NCI-H524 (cell line): ENCODE data around the gene SECISBP2.
"Not testable (repeated sequence)": the region's sequence is repeated elsewhere in the genome, so short reads cannot be mapped to it uniquely, and the experiment has no call there.

Experiments used
- DNase-seq, 2 experiments: peaks; one replicate each; lab custom pipeline; 2025; lab: John Stamatoyannopoulos, UW

SECISBP2 gene, protein sequence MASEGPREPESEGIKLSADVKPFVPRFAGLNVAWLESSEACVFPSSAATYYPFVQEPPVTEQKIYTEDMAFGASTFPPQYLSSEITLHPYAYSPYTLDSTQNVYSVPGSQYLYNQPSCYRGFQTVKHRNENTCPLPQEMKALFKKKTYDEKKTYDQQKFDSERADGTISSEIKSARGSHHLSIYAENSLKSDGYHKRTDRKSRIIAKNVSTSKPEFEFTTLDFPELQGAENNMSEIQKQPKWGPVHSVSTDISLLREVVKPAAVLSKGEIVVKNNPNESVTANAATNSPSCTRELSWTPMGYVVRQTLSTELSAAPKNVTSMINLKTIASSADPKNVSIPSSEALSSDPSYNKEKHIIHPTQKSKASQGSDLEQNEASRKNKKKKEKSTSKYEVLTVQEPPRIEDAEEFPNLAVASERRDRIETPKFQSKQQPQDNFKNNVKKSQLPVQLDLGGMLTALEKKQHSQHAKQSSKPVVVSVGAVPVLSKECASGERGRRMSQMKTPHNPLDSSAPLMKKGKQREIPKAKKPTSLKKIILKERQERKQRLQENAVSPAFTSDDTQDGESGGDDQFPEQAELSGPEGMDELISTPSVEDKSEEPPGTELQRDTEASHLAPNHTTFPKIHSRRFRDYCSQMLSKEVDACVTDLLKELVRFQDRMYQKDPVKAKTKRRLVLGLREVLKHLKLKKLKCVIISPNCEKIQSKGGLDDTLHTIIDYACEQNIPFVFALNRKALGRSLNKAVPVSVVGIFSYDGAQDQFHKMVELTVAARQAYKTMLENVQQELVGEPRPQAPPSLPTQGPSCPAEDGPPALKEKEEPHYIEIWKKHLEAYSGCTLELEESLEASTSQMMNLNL

DNA sequence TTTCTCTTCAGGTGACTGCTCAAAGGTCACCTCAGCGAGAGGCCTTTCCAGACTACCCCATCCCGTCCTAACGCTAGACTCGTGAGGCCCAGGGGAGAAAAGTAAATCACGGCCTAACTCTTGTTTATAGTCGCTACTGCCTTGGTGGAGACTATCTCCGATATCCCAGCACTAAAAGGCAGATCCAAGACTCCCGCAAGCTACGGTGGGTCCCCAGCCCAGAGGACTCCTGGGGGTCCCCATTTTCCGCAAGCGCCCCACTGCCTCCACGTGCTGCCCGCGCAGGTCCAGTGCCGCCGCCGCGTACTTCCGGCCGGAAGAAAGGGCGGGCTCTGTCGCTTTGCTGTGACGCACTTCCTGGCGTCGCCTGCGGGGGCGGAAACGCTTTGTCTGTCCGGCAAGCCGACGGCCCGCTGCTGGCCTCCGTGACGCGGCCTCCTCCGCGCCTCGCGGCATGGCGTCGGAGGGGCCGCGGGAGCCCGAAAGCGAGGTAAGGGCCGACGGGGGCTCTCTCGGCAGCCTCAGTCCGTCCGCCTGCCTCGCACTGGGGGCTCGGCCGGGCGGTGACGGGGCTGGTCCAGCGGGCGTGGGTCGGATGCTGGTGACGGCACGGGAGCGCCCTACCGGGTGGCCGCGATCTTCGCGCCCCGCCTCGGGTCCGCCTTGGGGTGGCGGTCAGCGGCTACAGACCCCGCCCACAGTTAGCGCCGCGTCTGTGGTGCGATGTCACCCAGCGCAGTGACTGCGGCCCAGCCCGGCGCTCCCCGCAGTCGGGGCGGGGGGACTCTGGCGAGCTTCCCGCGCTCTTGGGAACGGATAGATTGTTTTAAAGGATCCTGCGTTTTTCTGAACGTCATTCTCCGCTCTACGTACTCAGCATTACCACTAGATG, at the start of gene SECISBP2:
Gene SECISBP2 (plus strand): TSS at position 378 of the 892 bp plus-strand sequence. CDS start 77 bp downstream, at position 455.
- DNase-seq = peak; percentile 55 to 84

DNA sequence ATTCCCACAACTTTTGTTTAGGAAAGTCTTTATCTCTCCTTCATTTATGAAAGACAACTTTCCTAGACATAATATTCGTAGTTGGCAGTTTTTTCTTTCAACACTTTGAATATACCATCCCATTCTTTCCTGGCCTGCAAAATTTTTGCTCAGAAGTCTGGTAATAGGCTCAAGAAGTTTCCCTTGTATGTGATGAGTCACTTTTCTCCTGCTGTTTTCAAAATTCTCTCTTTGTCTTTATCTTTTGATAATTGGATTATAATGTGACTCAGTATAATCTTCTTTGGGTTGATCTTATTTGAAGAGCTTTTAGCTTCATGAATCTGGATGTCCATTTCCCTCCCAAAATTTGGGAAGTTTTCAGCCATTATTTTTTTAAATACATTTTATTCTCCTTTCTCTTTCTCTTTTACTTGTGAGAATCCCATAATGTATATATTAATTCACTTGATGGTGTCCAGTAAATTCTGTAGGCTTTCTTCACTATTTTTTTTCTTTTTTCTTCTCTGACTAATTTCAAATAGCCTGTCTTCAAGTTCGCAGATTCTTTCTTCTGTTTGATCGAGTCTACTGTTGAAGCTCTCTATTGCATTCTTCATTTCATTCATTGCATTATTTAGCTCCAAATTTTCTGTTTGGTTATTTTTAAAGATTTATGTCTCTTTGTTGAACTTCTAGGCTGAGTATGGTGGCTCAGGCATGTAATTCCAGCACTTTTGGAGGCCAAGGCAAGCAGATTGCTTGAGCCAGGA, 44.6 kb upstream of the SECISBP2 start:
- no peak for DNase-seq

DNA sequence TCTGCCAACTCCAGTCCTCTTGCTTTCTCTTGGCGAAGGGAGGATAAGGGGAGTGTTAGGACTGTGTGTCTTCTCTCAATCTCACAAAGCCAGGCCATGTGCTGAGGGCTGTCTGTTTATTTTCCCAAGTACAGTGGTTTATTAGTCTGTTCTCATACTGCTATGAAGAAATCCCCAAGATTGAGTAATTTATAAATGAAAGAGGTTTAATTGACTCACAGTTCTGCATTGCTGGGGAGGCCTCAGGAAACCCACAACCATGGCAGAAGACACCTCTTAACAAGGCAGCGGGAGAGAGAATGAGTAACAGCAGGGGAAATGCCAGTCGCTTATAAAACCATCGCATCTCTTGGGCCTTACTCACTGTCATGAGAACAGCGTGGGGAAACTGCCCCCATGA, 43.5 kb upstream of the SECISBP2 start:
- DNase-seq = no peak

DNA sequence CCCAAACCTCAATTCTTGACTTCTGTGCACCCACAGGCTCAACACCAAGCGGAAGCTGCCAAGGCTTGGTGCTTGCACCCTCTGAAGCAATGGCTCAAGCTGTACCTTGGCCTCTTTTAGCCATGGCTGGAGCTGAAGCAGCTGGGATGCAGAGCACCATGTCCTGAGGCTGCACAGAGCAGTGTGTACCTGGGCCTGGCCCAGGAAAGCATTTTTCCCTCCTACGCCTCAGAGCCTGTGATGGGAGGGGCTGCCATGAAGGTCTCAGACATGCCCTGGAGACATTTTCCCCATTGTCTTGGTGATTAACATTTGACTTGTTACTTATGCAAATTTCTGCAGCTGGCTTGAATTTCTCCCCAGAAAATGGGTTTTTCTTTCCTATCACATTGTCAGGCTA, 42.3 kb upstream of the SECISBP2 start:
- DNase-seq = not testable (repeated sequence)

DNA sequence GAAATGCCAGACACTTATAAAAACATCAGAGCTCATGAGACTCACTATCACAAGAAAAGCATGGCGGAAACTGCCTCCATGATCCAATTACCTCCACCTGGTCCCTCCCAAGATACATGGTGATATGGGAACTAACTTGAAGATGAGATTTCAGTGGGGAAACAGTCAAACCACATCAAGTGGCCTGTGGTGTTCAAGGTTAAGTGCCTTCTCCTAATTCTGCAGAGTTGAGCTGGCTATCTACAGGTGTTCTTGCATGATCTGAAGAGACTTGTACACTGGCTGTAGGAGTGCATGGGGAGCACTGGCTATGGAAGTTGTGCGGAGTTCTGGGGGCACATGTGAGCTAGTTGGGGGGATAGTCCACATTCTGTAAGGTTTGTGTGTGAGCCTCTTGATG, 41.3 kb upstream of the SECISBP2 start:
- no peak for DNase-seq

DNA sequence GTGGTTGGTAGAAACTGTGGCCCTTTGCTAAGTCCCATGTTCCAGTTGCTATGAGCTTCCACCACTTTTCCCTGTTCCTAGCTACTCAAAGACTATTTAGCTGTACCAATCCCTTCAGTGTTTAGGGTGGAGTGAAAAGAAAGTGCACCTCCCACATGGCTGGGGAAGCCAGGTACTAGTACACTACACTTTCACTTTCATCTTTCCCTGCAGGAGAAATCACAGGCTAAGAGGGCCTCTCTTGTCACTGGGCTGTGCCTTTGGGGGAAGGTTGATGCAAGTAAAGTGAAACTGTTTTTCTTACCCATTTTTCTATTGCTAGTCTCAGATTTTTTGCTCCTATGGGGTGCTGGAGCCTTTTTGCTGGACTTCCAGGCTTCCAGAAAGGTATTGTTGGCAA, 40.8 kb upstream of the SECISBP2 start:
- DNase-seq = no peak

DNA sequence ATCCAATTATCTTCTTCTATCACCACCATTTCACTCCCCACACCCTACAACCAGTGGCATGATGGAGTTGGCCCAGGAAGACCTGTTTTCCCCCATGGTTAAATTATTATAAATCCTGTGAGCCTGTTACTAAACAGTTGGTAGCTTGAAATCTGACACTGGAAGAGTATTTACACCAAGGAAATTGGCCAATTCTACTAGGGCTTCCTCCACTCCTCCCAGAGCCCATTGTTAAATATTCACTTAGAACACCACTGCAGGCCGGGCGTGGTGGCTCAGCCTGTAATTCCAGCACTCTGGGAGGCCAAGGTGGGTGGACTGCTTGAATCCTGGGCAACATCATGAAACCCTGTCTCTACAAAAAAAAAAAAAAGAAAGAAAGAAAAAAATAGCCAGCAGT, 39.7 kb upstream of the SECISBP2 start:
- no peak for DNase-seq

DNA sequence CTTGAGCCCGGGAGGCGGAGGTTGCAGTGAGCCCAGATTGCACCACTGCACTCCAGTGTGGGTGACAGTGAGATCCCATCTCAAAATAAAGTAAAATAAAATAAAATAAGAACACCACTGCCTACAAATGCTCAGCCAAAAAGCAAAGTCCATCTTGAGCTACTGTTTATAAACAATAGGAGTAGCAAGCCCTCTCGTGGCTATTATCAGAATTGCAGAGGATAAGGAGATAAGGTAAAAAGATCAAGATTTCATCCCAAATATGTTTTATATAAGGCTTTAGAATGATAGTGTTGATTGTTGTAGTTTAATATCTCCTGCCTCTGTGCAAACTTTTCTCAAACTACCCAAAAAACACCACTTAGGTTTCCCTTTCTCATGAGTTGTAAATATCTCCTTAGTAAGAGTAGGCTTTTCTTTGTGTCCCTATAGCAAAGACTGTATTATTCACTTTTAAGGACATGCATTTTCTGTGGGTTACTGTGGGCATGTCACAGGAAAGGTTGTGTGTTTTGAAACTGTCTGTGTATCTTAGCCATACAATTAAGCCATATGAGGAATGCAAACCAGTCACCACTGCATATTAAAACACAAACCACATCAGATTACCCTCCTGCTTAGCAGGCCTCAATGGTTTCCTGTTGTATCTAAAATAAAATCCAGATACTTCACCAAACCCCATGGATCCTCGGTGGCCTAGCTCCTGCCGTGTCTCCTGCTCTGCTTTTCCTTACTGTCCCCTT, 39.1 kb upstream of the SECISBP2 start:
- DNase-seq = peak in 1 of 2 experiments; percentile 18

DNA sequence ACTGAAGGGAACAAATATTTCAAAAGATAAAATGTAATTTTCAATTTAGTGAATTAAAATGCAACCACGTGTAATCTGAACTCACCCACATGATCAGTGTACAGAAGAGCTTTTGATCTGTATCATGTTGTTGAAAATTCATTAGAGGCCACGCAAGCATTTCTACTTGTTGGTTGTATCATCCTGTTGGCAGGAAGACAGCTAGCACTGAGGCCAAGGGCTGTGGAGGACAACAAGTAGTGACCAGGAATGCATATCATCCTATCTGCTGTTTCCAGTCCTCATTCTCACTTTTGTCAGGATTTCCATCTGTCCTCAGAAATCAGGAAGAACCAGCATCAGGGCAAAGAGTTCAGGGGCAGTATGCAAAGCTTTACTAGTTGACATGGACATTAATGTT, 37.2 kb upstream of the SECISBP2 start:
- no peak for DNase-seq

DNA sequence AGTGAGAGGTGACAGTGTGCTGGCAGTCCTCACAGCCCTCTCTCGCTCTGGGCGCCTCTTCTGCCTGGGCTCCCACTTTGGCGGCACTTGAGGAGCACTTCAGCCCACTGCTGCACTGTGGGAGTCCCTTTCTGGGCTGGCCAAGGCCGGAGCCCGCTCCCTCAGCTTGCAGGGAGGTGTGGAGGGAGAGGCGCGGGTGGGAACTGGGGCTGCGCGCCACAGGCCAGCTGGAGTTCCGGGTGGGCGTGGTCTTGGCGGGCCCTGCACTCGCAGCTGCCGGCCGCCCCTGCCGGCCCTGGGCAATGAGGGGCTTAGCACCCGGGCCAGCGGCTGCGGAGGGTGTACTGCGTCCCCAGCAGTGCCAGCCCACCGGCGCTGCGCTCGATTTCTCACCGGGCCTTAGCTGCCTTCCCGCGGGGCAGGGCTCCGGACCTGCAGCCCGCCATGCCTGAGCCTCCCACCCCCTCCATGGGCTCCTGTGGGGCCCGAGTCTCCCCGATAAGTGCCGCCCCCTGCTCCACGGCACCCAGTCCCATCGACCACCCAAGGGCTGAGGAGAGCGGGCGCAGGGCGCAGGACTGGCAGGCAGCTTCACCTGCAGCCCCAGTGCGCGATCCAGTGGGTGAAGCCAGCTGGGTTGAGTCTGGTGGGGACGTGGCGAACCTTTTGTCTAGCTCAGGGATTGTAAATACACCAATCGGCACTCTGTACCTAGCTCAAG, 35.9 kb upstream of the SECISBP2 start:
- DNase-seq = peak in 1 of 2 experiments; percentile 30

DNA sequence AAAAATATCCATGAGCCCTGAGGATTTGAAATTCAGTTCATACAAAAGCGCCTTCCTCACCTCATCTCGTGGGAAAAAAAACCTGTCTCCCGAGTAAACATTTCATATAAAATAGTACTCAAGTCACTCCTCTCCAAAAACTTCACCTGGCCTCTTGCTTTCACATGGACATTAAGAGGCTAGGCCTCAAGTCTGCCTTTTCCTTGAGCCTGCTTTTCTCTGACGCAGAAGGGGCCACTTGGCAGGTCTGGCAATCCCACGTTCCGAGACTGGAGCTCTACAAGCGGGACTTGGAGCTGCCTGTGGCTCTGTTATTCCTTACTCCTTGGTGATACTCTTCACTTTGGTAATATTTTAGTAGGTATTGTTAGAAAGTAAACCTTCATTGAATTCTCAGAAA, 34.2 kb upstream of the SECISBP2 start:
- DNase-seq = no peak

DNA sequence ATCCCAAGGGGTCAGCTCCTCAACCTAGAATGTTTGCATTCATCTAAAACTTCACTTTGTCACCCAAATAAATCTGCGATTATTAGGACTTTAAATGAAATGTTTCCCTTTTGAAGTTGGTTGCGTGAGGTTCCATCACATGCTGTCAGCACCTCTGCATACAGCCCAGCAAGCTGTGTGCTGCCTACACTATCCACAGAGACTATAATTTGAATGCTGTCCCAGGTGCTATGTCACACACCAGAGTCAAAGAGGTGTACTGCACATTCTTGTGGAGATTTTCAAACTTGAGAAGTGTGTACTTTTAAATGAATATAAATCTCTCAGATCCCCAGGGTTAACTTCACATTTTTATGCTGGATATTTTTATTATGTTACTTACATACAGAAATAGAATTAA, 26.6 kb upstream of the SECISBP2 start:
- no peak for DNase-seq

DNA sequence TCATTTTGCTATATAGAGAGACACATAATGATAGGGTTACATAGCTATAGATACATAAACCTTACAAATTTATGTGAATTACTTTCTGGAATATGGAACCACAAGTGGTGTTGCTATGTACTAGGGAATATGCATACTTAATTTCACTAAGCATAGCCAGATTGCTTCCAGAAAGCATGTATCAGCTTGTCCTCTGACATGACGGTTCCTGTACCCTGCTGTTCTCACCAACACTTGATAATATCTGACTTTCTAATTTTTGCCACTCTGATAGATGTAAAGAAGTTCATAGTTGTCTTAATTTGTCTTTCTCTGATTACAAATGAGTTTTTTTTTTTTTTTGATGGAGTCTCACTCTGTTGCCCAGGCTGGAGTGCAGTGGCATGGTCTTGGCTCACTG, 25.3 kb upstream of the SECISBP2 start:
- no peak for DNase-seq

DNA sequence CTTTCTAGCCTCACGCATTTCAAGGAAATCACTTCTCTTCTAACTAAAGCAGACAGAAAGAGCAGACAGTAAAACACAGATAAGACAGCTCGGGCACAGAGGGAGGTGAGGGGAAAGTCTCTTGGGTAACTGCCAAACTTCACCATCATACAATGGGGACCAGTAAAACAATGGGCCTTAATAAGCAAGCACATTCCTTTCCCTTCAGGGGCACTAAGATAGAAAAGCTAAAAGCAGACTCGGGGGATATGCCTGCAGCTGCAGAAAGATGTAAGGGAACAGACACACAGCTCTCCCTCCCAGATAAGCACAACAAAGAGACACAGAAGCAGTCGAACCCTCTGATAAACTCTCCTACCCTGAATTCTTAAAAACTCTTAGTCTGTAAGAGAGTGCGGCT, 22.9 kb upstream of the SECISBP2 start:
- no peak for DNase-seq

DNA sequence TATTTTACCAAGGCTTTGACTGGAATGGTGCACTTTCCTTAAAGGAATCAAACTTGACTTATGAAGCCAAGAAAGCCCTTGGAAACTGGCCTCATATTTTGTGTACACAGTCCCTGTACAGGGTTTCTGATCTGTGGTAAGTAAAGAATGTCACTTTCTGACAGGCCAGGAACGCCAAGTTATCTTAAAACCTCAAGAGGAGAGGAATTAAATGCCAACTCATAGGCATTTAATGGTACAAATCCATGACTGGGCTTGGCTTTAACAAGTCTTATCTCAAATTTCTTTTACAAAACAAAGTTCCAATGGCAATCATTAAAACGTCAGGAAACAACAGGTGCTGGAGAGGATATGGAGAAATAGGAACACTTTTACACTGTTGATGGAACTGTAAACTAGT, 16.3 kb upstream of the SECISBP2 start:
- not testable (repeated sequence) for DNase-seq

DNA sequence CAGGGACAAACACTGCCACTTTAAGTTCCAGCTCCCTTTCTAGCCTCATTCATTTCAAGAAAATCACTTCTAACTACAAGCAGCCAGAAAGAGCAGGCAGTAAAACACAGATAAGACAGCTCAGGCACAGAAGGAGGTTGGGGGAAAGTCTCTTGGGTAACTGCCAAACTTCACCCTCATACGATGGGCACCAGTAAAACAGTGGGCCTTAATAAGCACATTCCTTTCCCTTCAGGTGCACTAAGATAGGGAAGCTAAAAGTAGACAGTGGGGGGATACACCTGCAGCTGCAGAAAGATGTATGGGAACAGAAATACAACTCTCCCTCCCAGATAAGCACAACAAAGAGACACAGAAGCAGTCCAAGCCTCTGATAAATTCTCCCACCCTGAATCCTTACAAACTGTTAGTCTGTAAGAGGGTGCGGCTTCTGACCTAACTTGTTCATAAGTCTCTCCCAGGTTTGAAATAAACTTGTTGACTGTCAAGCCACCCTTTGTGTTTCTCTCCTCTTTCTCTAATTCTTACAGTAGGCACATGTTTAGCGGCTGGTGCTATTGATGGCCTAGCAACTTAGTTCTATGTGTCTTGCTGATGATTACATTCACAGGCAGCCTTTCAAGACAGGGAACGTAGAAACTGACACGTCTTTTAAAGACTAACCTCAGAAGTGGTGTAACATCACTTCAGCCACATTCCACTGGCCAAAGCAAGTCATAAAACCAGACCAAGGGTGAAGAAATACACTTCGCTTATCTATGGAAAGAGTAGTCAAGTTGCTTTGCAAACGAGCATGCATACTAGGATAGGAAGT, 14.1 kb upstream of the SECISBP2 start:
- DNase-seq = no peak

DNA sequence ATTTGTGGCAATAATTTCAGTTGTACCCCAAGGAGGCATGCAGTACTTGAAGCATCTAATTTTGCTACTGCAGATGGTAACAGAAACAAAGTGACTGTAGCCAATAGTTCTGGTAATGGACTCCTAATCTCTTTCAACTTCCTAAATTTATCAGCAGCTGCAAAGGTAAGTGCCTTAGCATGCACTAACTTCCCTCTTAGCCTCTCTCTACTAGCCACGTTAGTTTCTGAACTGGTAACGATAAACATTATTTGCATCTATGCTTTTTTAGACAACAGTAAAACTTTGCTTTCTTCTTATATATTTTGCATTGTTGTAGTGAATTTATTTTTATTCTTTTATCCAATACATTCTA, 13.5 kb upstream of the SECISBP2 start:
- DNase-seq = no peak

DNA sequence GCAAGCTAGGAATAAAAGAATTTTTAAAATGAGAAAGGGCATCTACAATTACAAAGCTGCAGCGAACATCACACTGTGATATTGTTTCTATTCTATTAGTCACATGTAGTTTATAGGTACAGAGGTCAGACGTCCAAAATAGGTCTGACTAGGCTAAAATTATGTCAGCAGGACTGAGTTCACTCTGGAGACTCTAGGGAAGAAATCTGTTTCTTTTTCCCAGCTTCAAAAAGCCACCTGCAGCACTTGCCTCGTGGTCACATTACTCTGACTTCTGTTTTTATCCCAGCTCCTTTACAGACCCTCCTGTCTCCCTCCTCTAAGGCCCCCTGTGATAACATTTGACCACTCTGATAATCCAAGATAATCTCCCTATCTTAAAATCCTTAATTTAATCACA, 12.4 kb upstream of the SECISBP2 start:
- no peak for DNase-seq

DNA sequence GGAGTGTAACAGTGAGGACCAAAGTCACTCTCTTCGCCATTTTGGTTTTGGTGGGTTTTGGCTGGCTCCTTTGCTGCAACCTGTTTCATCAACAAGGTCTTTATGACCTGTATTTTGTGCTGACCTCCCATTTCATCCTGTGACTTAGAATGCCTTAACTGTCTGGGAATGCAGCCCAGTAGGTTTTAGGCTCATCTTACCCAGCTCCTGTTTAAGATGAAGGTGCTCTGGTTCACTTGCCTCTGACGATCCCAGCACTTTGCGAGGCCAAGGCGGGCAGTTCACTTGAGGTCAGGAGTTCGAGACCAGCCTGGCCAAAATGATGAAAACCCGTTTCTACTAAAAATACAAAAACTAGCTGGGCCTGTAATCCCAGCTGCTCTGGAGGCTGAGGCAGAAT, 9.1 kb upstream of the SECISBP2 start:
- no peak for DNase-seq
